Measurements from ENCODE around the gene ZMPSTE24.

The ZMPSTE24 gene

GRCh38 chr1:40272653-40273213 lies 14.7 kb downstream of the ZMPSTE24 start:
- no peak for DNase-seq (ENCODE audit: insufficient read length, low spot score)
- no peak for TF ChIP-seq POLR2AphosphoS5 (IDR thresholded peaks at IDR 0.05; ENCODE audit: low read depth, low read length)
- TF ChIP-seq PAX5 (IDR thresholded peaks at IDR 0.05; ENCODE audit: insufficient read depth, low read length, severe bottlenecking), result no peak
- no peak for TF ChIP-seq POLR2A (IDR thresholded peaks at IDR 0.05; ENCODE audit: low read depth, low read length)
- TF ChIP-seq POU2F2 (IDR thresholded peaks at IDR 0.05; ENCODE audit: low read depth, low read length), result no peak
- no peak for TF ChIP-seq TAF1 (IDR thresholded peaks at IDR 0.05; ENCODE audit: low read depth, low read length)
- no peak for TF ChIP-seq SPI1 (IDR thresholded peaks at IDR 0.05; ENCODE audit: low read depth, low read length)
- no peak for FAIRE-seq

GRCh38 chr1:40273547-40274166 lies 15.6 kb downstream of the ZMPSTE24 start:
- FAIRE-seq (no peak), DNase-seq (ENCODE audit: insufficient read length, low spot score) (no peak)
- no peak for TF ChIP-seq PAX5 (IDR thresholded peaks at IDR 0.05; ENCODE audit: insufficient read depth, low read length, severe bottlenecking)
- no peak for TF ChIP-seq TAF1 (IDR thresholded peaks at IDR 0.05; ENCODE audit: low read depth, low read length)
- no peak for TF ChIP-seq POLR2A (IDR thresholded peaks at IDR 0.05; ENCODE audit: low read depth, low read length)
- TF ChIP-seq POU2F2 (IDR thresholded peaks at IDR 0.05; ENCODE audit: low read depth, low read length), result no peak
- TF ChIP-seq POLR2AphosphoS5 (IDR thresholded peaks at IDR 0.05; ENCODE audit: low read depth, low read length), result no peak
- no peak for TF ChIP-seq SPI1 (IDR thresholded peaks at IDR 0.05; ENCODE audit: low read depth, low read length)

- FAIRE-seq (no peak), DNase-seq (ENCODE audit: insufficient read length, low spot score) (no peak)
- no peak for TF ChIP-seq POU2F2 (IDR thresholded peaks at IDR 0.05; ENCODE audit: low read depth, low read length)
- TF ChIP-seq TAF1 (IDR thresholded peaks at IDR 0.05; ENCODE audit: low read depth, low read length), result no peak
- no peak for TF ChIP-seq POLR2AphosphoS5 (IDR thresholded peaks at IDR 0.05; ENCODE audit: low read depth, low read length)
- no peak for TF ChIP-seq SPI1 (IDR thresholded peaks at IDR 0.05; ENCODE audit: low read depth, low read length)
- TF ChIP-seq POLR2A (IDR thresholded peaks at IDR 0.05; ENCODE audit: low read depth, low read length), result no peak
- no peak for TF ChIP-seq PAX5 (IDR thresholded peaks at IDR 0.05; ENCODE audit: insufficient read depth, low read length, severe bottlenecking)
Observed at GRCh38 chr1:40274331-40274730, 16.3 kb downstream of the ZMPSTE24 start.

- TF ChIP-seq PAX5 (IDR thresholded peaks at IDR 0.05; ENCODE audit: insufficient read depth, low read length, severe bottlenecking), result no peak
- no peak for TF ChIP-seq POLR2A (IDR thresholded peaks at IDR 0.05; ENCODE audit: low read depth, low read length)
- TF ChIP-seq SPI1 (IDR thresholded peaks at IDR 0.05; ENCODE audit: low read depth, low read length), result no peak
- TF ChIP-seq TAF1 (IDR thresholded peaks at IDR 0.05; ENCODE audit: low read depth, low read length), result no peak
- TF ChIP-seq POU2F2 (IDR thresholded peaks at IDR 0.05; ENCODE audit: low read depth, low read length), result no peak
- TF ChIP-seq POLR2AphosphoS5 (IDR thresholded peaks at IDR 0.05; ENCODE audit: low read depth, low read length), result no peak
- FAIRE-seq, result no peak
- no peak for DNase-seq (ENCODE audit: insufficient read length, low spot score)
Observed at GRCh38 chr1:40276122-40276521, 18.1 kb downstream of the ZMPSTE24 start.

GRCh38 chr1:40281853-40282252 lies 23.8 kb downstream of the ZMPSTE24 start:
- FAIRE-seq (no peak), DNase-seq (ENCODE audit: insufficient read length, low spot score) (no peak)
- TF ChIP-seq POLR2AphosphoS5 (IDR thresholded peaks at IDR 0.05; ENCODE audit: low read depth, low read length) (no peak), POLR2A (IDR thresholded peaks at IDR 0.05; ENCODE audit: low read depth, low read length) (no peak), POU2F2 (IDR thresholded peaks at IDR 0.05; ENCODE audit: low read depth, low read length) (no peak), PAX5 (IDR thresholded peaks at IDR 0.05; ENCODE audit: insufficient read depth, low read length, severe bottlenecking) (no peak), SPI1 (IDR thresholded peaks at IDR 0.05; ENCODE audit: low read depth, low read length) (no peak), TAF1 (IDR thresholded peaks at IDR 0.05; ENCODE audit: low read depth, low read length) (no peak)

- FAIRE-seq (no peak), DNase-seq (ENCODE audit: insufficient read length, low spot score) (no peak)
- TF ChIP-seq SPI1 (IDR thresholded peaks at IDR 0.05; ENCODE audit: low read depth, low read length), result no peak
- no peak for TF ChIP-seq TAF1 (IDR thresholded peaks at IDR 0.05; ENCODE audit: low read depth, low read length)
- TF ChIP-seq POU2F2 (IDR thresholded peaks at IDR 0.05; ENCODE audit: low read depth, low read length), result no peak
- no peak for TF ChIP-seq POLR2A (IDR thresholded peaks at IDR 0.05; ENCODE audit: low read depth, low read length)
- no peak for TF ChIP-seq POLR2AphosphoS5 (IDR thresholded peaks at IDR 0.05; ENCODE audit: low read depth, low read length)
- TF ChIP-seq PAX5 (IDR thresholded peaks at IDR 0.05; ENCODE audit: insufficient read depth, low read length, severe bottlenecking), result no peak
Observed at GRCh38 chr1:40291293-40291692, 33.3 kb downstream of the ZMPSTE24 start.

- FAIRE-seq (no peak), DNase-seq (ENCODE audit: insufficient read length, low spot score) (no peak)
- TF ChIP-seq POLR2AphosphoS5 (IDR thresholded peaks at IDR 0.05; ENCODE audit: low read depth, low read length) (no peak), PAX5 (IDR thresholded peaks at IDR 0.05; ENCODE audit: insufficient read depth, low read length, severe bottlenecking) (no peak), POU2F2 (IDR thresholded peaks at IDR 0.05; ENCODE audit: low read depth, low read length) (no peak), TAF1 (IDR thresholded peaks at IDR 0.05; ENCODE audit: low read depth, low read length) (no peak), POLR2A (IDR thresholded peaks at IDR 0.05; ENCODE audit: low read depth, low read length) (no peak)
Observed at GRCh38 chr1:40299366-40300248, 41.6 kb downstream of the ZMPSTE24 start.

- TF ChIP-seq PAX5 (IDR thresholded peaks at IDR 0.05; ENCODE audit: insufficient read depth, low read length, severe bottlenecking), result no peak
- no peak for TF ChIP-seq POLR2A (IDR thresholded peaks at IDR 0.05; ENCODE audit: low read depth, low read length)
- TF ChIP-seq TAF1 (IDR thresholded peaks at IDR 0.05; ENCODE audit: low read depth, low read length), result no peak
- no peak for TF ChIP-seq POU2F2 (IDR thresholded peaks at IDR 0.05; ENCODE audit: low read depth, low read length)
- TF ChIP-seq SPI1 (IDR thresholded peaks at IDR 0.05; ENCODE audit: low read depth, low read length), result no peak
- TF ChIP-seq POLR2AphosphoS5 (IDR thresholded peaks at IDR 0.05; ENCODE audit: low read depth, low read length), result no peak
- no peak for DNase-seq (ENCODE audit: insufficient read length, low spot score)
- FAIRE-seq, result no peak
Observed at GRCh38 chr1:40300249-40300567, 42.2 kb downstream of the ZMPSTE24 start.

- no peak for DNase-seq (ENCODE audit: insufficient read length, low spot score)
- TF ChIP-seq POU2F2 (IDR thresholded peaks at IDR 0.05; ENCODE audit: low read depth, low read length) (no peak), POLR2AphosphoS5 (IDR thresholded peaks at IDR 0.05; ENCODE audit: low read depth, low read length) (no peak), PAX5 (IDR thresholded peaks at IDR 0.05; ENCODE audit: insufficient read depth, low read length, severe bottlenecking) (no peak), POLR2A (IDR thresholded peaks at IDR 0.05; ENCODE audit: low read depth, low read length) (no peak), TAF1 (IDR thresholded peaks at IDR 0.05; ENCODE audit: low read depth, low read length) (no peak), SPI1 (IDR thresholded peaks at IDR 0.05; ENCODE audit: low read depth, low read length) (no peak)
Observed at GRCh38 chr1:40300651-40301050, 42.6 kb downstream of the ZMPSTE24 start.

More at GRCh38 chr1:40300651-40301050, 42.6 kb downstream of the ZMPSTE24 start:
- FAIRE-seq, result no peak
